Uterus (tissue), 4 donors: ENCODE data around the gene MED8. TPM values are rescaled to one million over a fixed set of nuclear protein-coding genes. Genes with fewer than 3 reads are reported as not detected.

Experiments
- DNase-seq, 2 donors: peaks; one replicate each; pipeline ENCODE4 v3.0.0-alpha.2; 2019 to 2020
- H3K27ac ChIP-seq, 2 donors: fragments of 200-600 bp; sonication (generic); 1 replicate in 1 of 2; 2 replicates in 1 of 2; pipeline ENCODE4 v1.5.1; 2016 to 2018
- H3K27me3 ChIP-seq, 2 donors: fragments of 200-600 bp; sonication (generic); one replicate each; pipeline ENCODE4 v1.5.1; 2018 to 2019; ENCODE audit warnings: control low read depth in 1 of 2
- H3K36me3 ChIP-seq, 2 donors: fragments of 200-600 bp; sonication (generic); one replicate each; pipeline ENCODE4 v1.5.1; 2019; ENCODE audit warnings: control low read depth in 1 of 2
- H3K4me1 ChIP-seq, 2 donors: fragments of 200-600 bp; sonication (generic); one replicate each; pipeline ENCODE4 v1.5.1; 2018 to 2019; ENCODE audit warnings: control low read depth in 1 of 2
- H3K4me3 ChIP-seq, 2 donors: fragments of 200-600 bp; sonication (generic); 1 replicate in 1 of 2; 2 replicates in 1 of 2; pipeline ENCODE4 v1.5.1; 2018 to 2019; ENCODE audit warnings: mild to moderate bottlenecking in 1 of 2
- H3K9me3 ChIP-seq, 2 donors: fragments of 200-600 bp; sonication (generic); one replicate each; pipeline ENCODE4 v1.5.1; 2019; ENCODE audit warnings: control low read depth in 1 of 2
- POLR2A ChIP-seq, 2 donors: fragments of 450-650 bp; IDR thresholded peaks; one replicate each; pipeline ENCODE4 v1.6.1; 2016; ENCODE audit warnings: antibody characterized with exemption in 2 of 2, mild to moderate bottlenecking in 1 of 2, moderate library complexity in 1 of 2
- intact Hi-C: fragments of 100-400 bp; cut with DNase I; formaldehyde crosslinking; loops from one replicate; pipeline ENCODE4 v1.15.1; 2023; ENCODE audit warnings: low total_unique reads
- total RNA-seq, 4 donors: library from RNA; depleted of rRNA in 3 of 4; stranded (reverse); fragments of >200 nt in 3 of 4; gene quantifications; one replicate each; pipeline versions ENCODE4 v1.1.0 to v1.2.4, GENCODE V29; 2014 to 2023
- TF ChIP-seq, protein P1 (sequence below), 4 experiments: fragments of 200-600 bp in 2 of 4; fragments of 450-650 bp in 2 of 4; sonication (generic) in 2 of 4; IDR thresholded peaks; one replicate each; pipeline ENCODE4 v1.5.1; 2016 to 2019; ENCODE audit warnings: antibody characterized with exemption in 4 of 4, mild to moderate bottlenecking in 2 of 4, moderate library complexity in 1 of 4
- donor health status: DM: yes; HTN: yes; CAD: no.

The MED8 gene
- total RNA-seq, 4 donors from 2014 or later = 19.4 to 33.9 (median 28.5) TPM

DNA sequence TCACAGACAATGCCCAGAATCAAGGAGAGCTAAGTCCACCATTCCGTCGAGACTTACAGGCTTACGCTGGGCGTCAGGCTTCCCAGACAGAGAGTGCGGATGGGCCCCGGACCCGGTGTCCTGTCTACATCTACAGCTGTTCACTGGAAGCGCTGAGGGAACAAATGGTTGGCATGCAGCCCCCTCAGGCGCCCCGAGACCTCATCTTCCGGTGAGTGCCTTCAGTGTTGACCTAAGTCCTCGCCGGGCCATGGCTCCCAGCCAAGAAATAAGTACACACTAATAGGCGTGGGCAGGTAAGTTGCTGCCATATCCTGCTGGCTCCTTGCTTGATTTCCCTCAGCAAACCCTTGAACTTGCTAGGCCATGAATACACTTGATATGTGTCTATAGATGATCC lies 37.9 kb upstream of the MED8 start:
- Histone ChIP-seq H3K4me3 (no peak overlapping the region), H3K4me1 (no peaks in the 10 kb centered on the region), H3K27ac (no peak overlapping the region), H3K36me3 (no peaks in the 10 kb centered on the region), H3K9me3 (no peaks in the 10 kb centered on the region), H3K27me3 (no peaks in the 10 kb centered on the region)
- no peak for DNase-seq
- intact Hi-C loops = no loop called here
- TF ChIP-seq, protein P1, sequence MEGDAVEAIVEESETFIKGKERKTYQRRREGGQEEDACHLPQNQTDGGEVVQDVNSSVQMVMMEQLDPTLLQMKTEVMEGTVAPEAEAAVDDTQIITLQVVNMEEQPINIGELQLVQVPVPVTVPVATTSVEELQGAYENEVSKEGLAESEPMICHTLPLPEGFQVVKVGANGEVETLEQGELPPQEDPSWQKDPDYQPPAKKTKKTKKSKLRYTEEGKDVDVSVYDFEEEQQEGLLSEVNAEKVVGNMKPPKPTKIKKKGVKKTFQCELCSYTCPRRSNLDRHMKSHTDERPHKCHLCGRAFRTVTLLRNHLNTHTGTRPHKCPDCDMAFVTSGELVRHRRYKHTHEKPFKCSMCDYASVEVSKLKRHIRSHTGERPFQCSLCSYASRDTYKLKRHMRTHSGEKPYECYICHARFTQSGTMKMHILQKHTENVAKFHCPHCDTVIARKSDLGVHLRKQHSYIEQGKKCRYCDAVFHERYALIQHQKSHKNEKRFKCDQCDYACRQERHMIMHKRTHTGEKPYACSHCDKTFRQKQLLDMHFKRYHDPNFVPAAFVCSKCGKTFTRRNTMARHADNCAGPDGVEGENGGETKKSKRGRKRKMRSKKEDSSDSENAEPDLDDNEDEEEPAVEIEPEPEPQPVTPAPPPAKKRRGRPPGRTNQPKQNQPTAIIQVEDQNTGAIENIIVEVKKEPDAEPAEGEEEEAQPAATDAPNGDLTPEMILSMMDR (IDR thresholded peaks at IDR 0.05) = no peak
- TF ChIP-seq POLR2A (IDR thresholded peaks at IDR 0.05) = no peak

DNA sequence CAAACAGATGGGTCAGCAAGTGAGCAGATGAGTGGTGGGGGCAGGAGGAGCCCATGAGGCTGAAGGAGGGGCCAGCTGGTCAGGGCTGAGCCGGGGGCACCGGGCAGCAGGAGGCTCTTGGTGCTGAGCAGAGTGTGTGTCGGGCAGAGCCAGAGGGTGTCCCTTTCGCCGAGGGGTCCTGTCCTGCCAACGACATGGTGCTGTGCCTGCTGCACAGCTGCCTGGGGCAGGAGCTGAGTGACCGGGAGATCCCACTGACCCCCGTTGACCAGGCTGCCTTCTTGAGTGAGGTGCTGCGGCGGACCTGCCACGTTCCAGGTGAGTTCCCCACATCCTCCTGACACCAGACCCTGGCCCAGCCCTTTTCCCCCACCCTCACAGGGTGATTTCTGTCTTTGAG lies 36.6 kb upstream of the MED8 start:
- intact Hi-C loops = no loop called here
- TF ChIP-seq, protein P1 (IDR thresholded peaks at IDR 0.05) = no peak
- no peak for TF ChIP-seq POLR2A (IDR thresholded peaks at IDR 0.05)
- Histone ChIP-seq H3K4me3 (no peak overlapping the region), H3K4me1 (no peaks in the 10 kb centered on the region), H3K9me3 (no peaks in the 10 kb centered on the region), H3K36me3 (no peaks in the 10 kb centered on the region), H3K27me3 (no peaks in the 10 kb centered on the region), H3K27ac (no peak overlapping the region)
- DNase-seq = no peak

GRCh38 chr1:43425045-43425444 lies 35.4 kb upstream of the MED8 start:
- no peaks in the 10 kb centered on the region for H3K9me3 ChIP-seq
- H3K36me3 ChIP-seq = no peaks in the 10 kb centered on the region
- no peaks in the 10 kb centered on the region for H3K27me3 ChIP-seq
- H3K27ac ChIP-seq = no peak overlapping the region
- TF ChIP-seq, protein P1 (IDR thresholded peaks at IDR 0.05) = no peak
- TF ChIP-seq POLR2A (IDR thresholded peaks at IDR 0.05) = no peak
- H3K4me3 ChIP-seq = no peak overlapping the region
- intact Hi-C loops = no loop called here
- H3K4me1 ChIP-seq = no peaks in the 10 kb centered on the region
- DNase-seq = no peak

- intact Hi-C loops = no loop called here
- Histone ChIP-seq H3K36me3 (no peaks in the 10 kb centered on the region), H3K27ac (no peak overlapping the region), H3K27me3 (no peaks in the 10 kb centered on the region), H3K4me1 (no peaks in the 10 kb centered on the region), H3K4me3 (no peak overlapping the region), H3K9me3 (no peaks in the 10 kb centered on the region)
- peak in 1 of 2 donors; percentile 9 for DNase-seq
- no peak for TF ChIP-seq POLR2A (IDR thresholded peaks at IDR 0.05)
These were observed 34.3 kb upstream of the MED8 start for GRCh38 chr1:43423672-43424550.

GRCh38 chr1:43422995-43423671 lies 33.5 kb upstream of the MED8 start:
- H3K36me3 ChIP-seq = no peaks in the 10 kb centered on the region
- H3K9me3 ChIP-seq = no peaks in the 10 kb centered on the region
- H3K27me3 ChIP-seq = no peaks in the 10 kb centered on the region
- no peak overlapping the region for H3K27ac ChIP-seq
- H3K4me3 ChIP-seq = no peak overlapping the region
- peak in 1 of 2 donors; percentile 13 for DNase-seq
- no peaks in the 10 kb centered on the region for H3K4me1 ChIP-seq
- no peak for TF ChIP-seq POLR2A (IDR thresholded peaks at IDR 0.05)
- TF ChIP-seq, protein P1 (IDR thresholded peaks at IDR 0.05) = no peak
- intact Hi-C loops = no loop called here
